Stimulated activated CD8-positive, alpha-beta memory T cell treated with anti-CD3 and anti-CD28 coated beads, Interleukin-7, amount 100 ng/mL, for 48 hours (primary cell): Measurements from ENCODE around the gene HCFC1R1.
"Not testable (repeated sequence)": the region's sequence is repeated elsewhere in the genome, so short reads cannot be mapped to it uniquely, and the experiment has no call there.

Experiments
- DNase-seq, 2 donors: peaks; one replicate each; pipeline ENCODE4 v3.0.0-alpha.2; 2020; ENCODE audit warnings: low read depth in 1 of 2; ENCODE audit errors: extremely low read depth in 1 of 2

Gene HCFC1R1

DNA sequence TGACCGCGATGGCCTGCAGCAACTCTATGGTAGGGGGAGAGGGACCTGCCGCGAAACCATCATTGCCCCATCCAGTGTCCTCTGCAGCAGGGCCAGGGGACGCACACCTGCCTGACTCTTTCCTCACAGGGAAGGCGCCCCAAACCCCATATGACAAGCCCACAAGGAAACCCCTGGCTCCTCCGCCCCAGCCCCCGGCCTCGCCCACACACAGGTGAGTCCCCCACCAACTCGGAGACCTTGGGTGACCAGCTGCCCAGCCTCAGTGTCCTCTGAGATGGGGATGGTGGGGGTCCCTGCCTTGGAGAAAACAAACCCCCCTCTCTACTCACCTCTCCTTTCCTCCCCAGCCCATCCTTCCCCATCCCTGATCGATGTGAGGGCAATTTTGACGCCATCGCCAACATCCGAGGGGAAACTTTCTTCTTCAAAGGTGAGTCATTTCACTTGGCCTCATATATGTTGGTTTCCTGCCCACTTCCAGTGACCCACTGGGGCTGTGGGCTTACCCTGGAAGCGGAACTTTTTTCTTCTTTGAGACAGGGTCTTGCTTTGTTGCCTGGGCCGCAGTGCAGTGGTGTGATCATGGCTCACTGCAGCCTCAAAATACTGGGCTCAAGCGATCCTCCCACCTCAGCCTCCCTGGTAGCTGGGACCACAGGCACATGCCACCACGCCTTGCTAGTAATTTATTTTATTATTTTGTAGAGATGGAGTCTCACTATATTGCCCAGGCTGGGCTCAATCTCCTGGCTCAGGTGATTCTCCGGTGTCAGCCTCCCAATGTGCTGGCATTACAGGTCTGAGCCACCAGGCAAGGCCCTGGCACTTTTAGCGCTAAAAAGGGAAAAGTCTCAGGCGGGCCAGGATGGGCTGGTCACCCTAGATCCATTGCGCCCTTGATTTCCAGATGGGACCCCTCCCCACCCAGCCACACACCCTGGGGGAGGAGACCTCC, 33.7 kb upstream of the HCFC1R1 start:
- no peak for DNase-seq

DNA sequence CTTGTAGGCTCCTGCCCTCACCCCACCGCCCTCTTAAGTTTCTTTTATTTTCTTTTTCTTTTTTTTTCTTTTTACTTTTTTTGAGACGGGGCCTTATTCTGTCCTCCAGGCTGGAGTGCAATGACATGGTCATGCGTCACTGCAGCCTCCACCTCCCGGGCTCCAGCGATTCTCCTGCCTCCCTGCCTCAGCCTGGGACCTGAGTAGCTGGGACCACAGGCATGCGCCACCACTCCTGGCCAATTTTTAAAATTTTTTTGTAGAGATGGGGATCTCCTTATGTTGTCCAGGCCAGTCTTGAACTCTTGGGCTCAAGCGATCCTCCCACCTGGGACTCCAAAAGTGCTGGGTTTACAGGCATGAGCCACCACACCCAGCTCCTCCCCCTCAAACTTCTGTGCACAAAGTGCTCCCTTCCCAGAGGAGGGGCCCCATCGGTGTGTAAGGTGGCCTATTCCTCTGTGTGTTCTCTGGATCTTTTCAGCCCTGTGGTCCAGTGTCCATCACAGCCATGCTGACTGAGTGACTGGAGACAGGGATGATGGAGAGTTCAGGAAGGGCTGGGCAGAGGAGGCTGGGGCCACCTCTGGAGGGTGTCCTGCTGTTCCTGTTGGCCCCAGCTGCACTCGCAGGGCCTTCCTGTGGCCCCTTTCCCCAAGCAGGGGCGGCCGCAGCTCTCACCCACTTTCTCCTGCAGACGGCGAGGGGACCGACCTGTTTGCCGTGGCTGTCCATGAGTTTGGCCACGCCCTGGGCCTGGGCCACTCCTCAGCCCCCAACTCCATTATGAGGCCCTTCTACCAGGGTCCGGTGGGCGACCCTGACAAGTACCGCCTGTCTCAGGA, 32.8 kb upstream of the HCFC1R1 start:
- no peak for DNase-seq

- DNase-seq, result not testable (repeated sequence)
Observed at GRCh38 chr16:3055734-3056115, 32.0 kb upstream of the HCFC1R1 start.

GRCh38 chr16:3054965-3055733, 31.4 kb upstream of the HCFC1R1 start:
- no peak for DNase-seq

- not testable (repeated sequence) for DNase-seq
Observed at GRCh38 chr16:3053330-3053710, 29.6 kb upstream of the HCFC1R1 start.

GRCh38 chr16:3052571-3053329, 29.0 kb upstream of the HCFC1R1 start:
- DNase-seq, result not testable (repeated sequence)

GRCh38 chr16:3051494-3051893, 27.8 kb upstream of the HCFC1R1 start:
- DNase-seq, result no peak

GRCh38 chr16:3051009-3051408, 27.3 kb upstream of the HCFC1R1 start:
- DNase-seq, result no peak

- DNase-seq, result no peak
Observed at GRCh38 chr16:3050487-3050886, 26.7 kb upstream of the HCFC1R1 start.

DNA sequence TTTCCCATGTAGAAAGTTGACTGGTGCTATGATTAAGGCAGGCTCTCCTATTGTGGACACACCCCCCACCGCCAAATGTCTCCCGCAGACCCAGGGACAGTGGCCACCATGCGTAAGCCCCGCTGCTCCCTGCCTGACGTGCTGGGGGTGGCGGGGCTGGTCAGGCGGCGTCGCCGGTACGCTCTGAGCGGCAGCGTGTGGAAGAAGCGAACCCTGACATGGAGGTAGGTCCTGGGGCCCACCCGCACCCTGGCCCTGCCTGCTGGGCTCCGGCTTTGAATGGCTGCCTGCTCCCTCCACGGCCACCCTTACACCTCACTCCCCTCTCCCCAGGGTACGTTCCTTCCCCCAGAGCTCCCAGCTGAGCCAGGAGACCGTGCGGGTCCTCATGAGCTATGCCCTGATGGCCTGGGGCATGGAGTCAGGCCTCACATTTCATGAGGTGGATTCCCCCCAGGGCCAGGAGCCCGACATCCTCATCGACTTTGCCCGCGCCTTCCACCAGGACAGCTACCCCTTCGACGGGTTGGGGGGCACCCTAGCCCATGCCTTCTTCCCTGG, 26.3 kb upstream of the HCFC1R1 start:
- no peak for DNase-seq

GRCh38 chr16:3047387-3047720, 23.6 kb upstream of the HCFC1R1 start:
- DNase-seq, result no peak

- DNase-seq, result no peak
Observed at GRCh38 chr16:3046641-3047386, 23.1 kb upstream of the HCFC1R1 start.

GRCh38 chr16:3045758-3046640, 22.3 kb upstream of the HCFC1R1 start, which contains the start of gene MMP25:
MMP25 (plus strand) TSS chr16:3046561; CDS start chr16:3046918, 357 bp downstream.
- DNase-seq, result no peak

DNA sequence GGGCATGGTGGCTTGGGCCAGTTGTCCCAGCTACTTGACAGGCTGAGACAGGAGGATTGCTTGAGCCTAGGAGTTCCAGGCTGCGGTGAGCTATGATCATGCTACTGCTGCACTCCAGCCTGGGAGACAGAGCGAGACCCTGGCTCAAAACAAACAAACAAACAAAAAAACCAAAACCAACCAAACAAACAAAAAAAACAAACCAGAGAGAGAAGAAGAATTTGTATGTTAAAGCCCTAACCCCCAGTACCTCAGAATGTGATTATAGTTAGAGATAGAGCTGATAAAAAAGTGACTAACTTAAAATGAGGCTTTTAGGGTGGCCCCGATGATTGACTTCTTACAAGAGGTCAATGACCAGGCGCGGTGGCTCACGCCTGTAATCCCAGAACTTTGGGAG, 21.0 kb upstream of the HCFC1R1 start:
- DNase-seq, result no peak

DNA sequence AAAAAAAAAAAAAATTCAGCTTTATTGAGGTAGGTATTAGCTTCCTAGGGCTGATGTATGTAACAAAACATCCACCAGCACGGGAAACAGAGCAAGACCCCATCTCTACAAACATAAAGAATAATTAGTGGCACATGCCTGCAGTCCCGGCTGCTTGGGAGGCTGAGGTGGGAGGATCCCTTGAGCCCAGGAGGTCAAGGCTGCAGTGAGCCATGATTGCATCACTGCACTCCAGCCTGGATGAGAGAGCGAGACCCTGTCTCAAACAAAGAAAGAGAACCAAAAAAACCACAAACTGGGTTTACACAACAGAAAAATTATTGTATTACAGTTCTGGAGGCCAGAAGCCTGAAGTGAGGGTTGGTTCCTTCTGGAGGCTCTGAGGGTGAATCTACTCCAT, 18.6 kb upstream of the HCFC1R1 start:
- DNase-seq, result no peak

- DNase-seq, result no peak
Observed at GRCh38 chr16:3038896-3039295, 15.2 kb upstream of the HCFC1R1 start.

DNA sequence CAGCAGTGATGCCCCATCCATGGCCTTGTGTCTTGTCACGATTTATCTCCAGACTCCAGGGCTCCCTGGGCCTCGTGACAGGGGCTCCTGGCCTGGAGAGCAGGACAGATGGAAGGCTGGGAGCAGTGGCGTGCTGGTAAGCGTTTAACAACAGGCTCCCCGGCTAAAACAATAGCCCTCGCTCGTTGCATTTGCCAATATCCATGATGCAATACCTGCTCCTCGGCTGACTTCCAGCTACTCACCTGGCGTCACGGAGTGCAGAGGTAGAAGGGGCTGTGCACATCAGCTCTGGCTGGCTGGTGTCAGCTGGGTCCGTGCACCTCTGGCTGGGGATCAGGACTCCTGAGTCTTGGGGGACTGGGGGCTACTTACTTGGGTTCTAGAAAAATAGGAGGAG, 14.5 kb upstream of the HCFC1R1 start:
- no peak for DNase-seq

DNA sequence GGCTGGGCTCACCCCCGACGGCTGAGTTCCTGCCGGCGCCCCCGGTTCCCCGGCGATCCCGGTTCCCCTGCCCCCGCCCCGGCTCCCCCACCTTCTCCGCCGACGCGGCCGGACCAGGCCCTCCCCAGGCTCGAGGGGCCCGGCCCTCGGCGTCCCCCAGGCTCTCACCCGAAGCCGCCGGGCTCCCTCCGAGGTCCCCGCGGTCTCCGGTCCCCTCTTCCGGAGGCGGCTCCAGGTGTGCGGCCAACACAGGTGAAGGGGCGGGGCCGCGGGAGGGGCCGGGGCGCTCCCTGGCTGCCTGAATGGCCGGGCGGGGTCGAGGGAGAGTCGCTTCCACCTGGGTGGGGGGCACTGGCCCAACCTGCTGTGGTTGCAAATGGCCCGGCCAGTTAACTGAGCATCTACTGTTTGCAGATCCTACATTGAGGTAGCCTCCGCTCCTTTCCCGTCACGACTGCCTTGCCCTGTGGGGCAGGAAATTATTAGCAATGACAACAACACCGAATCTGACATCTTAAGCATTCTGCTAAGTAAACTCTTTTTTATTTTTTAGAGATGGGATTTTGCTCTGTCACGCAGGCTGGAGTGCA, 13.1 kb upstream of the HCFC1R1 start, which contains the start of gene BICDL2:
Gene BICDL2 (minus strand): TSS at position 219 of the 590 bp plus-strand sequence. CDS start 1,448 bp downstream, outside the sequence.
- no peak for DNase-seq
